GM23338 (cell line): ENCODE measurements around the gene DSCAML1. TPM values are rescaled to one million over a fixed set of nuclear protein-coding genes. Genes with fewer than 3 reads are reported as not detected.

Experiments
- ATAC-seq: fragments of 200-7000 bp; cut with Tn5 transposase; 3 replicates; pipeline ENCODE4 v1.9.1; 2020
- DNase-seq: peaks from one replicate; pipeline ENCODE4 v3.0.0-alpha.2; 2015; ENCODE audit warnings: low spot score
- H2AFZ ChIP-seq: fragments of 200-600 bp; sonication (generic); 2 replicates; pipeline ENCODE4 v1.8.0; 2016; ENCODE audit warnings: antibody characterized with exemption, mild to moderate bottlenecking, moderate library complexity
- H3F3A ChIP-seq: fragments of 200-600 bp; sonication (generic); replicated peaks from 2 replicates; pipeline ENCODE4 v1.8.0; 2017; ENCODE audit warnings: antibody characterized with exemption, mixed run types, low read depth
- H3K27ac ChIP-seq: fragments of 200-600 bp; sonication (generic); 2 replicates; pipeline ENCODE4 v1.6.1; 2016; ENCODE audit warnings: low read depth
- H3K27me3 ChIP-seq: fragments of 200-600 bp; sonication (generic); 2 replicates; pipeline ENCODE4 v1.8.0; 2016; ENCODE audit warnings: mild to moderate bottlenecking, mixed run types, moderate library complexity; ENCODE audit not compliant: insufficient read depth
- H3K36me3 ChIP-seq: fragments of 200-600 bp; sonication (generic); 2 replicates; pipeline ENCODE4 v1.8.0; 2016; ENCODE audit warnings: mild to moderate bottlenecking; ENCODE audit not compliant: insufficient read depth
- H3K4me1 ChIP-seq: fragments of 200-600 bp; sonication (generic); 2 replicates; pipeline ENCODE4 v1.8.0; 2016; ENCODE audit warnings: mild to moderate bottlenecking, moderate library complexity; ENCODE audit not compliant: insufficient read depth
- H3K4me2 ChIP-seq: fragments of 200-600 bp; sonication (generic); 2 replicates; pipeline ENCODE4 v1.7.1; 2017; ENCODE audit warnings: mixed run types
- H3K4me3 ChIP-seq: fragments of 200-600 bp; sonication (generic); 2 replicates; pipeline ENCODE4 v1.6.1; 2016; ENCODE audit warnings: mixed run types
- H3K79me2 ChIP-seq: fragments of 200-600 bp; sonication (generic); replicated peaks from 2 replicates; pipeline ENCODE4 v1.8.0; 2017; ENCODE audit warnings: mild to moderate bottlenecking; ENCODE audit not compliant: insufficient read depth
- H3K9me2 ChIP-seq: fragments of 200-600 bp; sonication (generic); 2 replicates; pipeline ENCODE4 v1.8.0; 2017; ENCODE audit not compliant: insufficient read depth
- H4K20me1 ChIP-seq: fragments of 200-600 bp; sonication (generic); replicated peaks from 2 replicates; pipeline ENCODE4 v1.8.0; 2017; ENCODE audit warnings: mild to moderate bottlenecking; ENCODE audit not compliant: insufficient read depth
- H3K27ac Mint-ChIP-seq: 2 replicates; pipeline ENCODE4 v1.8.0; 2020; ENCODE audit warnings: inconsistent platforms, mild to moderate bottlenecking, moderate library complexity, mixed read lengths
- H3K27me3 Mint-ChIP-seq: 3 replicates; pipeline ENCODE4 v1.8.0; 2022; ENCODE audit warnings: low read depth, mild to moderate bottlenecking, moderate library complexity, mixed read lengths, inconsistent platforms; ENCODE audit not compliant: insufficient read depth, poor library complexity
- H3K36me3 Mint-ChIP-seq: 3 replicates; pipeline ENCODE4 v1.8.0; 2021; ENCODE audit warnings: low read depth, mild to moderate bottlenecking, inconsistent platforms, moderate library complexity, mixed read lengths
- H3K4me1 Mint-ChIP-seq: 3 replicates; pipeline ENCODE4 v1.8.0; 2020; ENCODE audit warnings: mild to moderate bottlenecking, inconsistent platforms, mixed read lengths
- H3K4me3 Mint-ChIP-seq: 3 replicates; pipeline ENCODE4 v1.8.0; 2021; ENCODE audit warnings: moderate library complexity, mild to moderate bottlenecking, inconsistent platforms, mixed read lengths
- H3K9me3 Mint-ChIP-seq: 3 replicates; pipeline ENCODE4 v1.8.0; 2020; ENCODE audit warnings: moderate library complexity, mild to moderate bottlenecking, inconsistent platforms, mixed read lengths
- CREB1 ChIP-seq: fragments of 250-450 bp; sonication (Bioruptor Pico); IDR thresholded peaks from 2 replicates; pipeline ENCODE4 v1.5.0; 2020; ENCODE audit warnings: low read depth, mild to moderate bottlenecking, moderate library complexity
- EZH2phosphoT487 ChIP-seq: fragments of 200-600 bp; sonication (generic); IDR thresholded peaks from one replicate; pipeline ENCODE4 v1.8.1; 2018; ENCODE audit warnings: antibody characterized with exemption; ENCODE audit not compliant: unreplicated experiment
- JUNB ChIP-seq: IDR thresholded peaks from one replicate; pipeline ENCODE4 v1.6.1; 2016; ENCODE audit warnings: antibody characterized with exemption; ENCODE audit not compliant: unreplicated experiment
- NANOG ChIP-seq: IDR thresholded peaks from 2 replicates; pipeline ENCODE4 v1.6.1; 2016; ENCODE audit warnings: antibody characterized with exemption, borderline replicate concordance
- STAT1 ChIP-seq: IDR thresholded peaks from one replicate; pipeline ENCODE4 v1.6.1; 2016; ENCODE audit warnings: antibody characterized with exemption; ENCODE audit not compliant: unreplicated experiment
- ZNF114 ChIP-seq: fragments of 250-450 bp; sonication (Bioruptor Pico); IDR thresholded peaks from 2 replicates; pipeline ENCODE4 v1.5.0; 2020; ENCODE audit warnings: mild to moderate bottlenecking, moderate library complexity
- ZNF331 ChIP-seq: fragments of 250-450 bp; sonication (Bioruptor Pico); IDR thresholded peaks from 2 replicates; pipeline ENCODE4 v1.5.0; 2020; ENCODE audit warnings: low read depth, mild to moderate bottlenecking, moderate library complexity
- ZNF462 ChIP-seq: fragments of 250-450 bp; sonication (Bioruptor Pico); IDR thresholded peaks from 2 replicates; pipeline ENCODE4 v1.5.0; 2020; ENCODE audit warnings: mild to moderate bottlenecking, moderate library complexity
- polyA plus RNA-seq: library from polyadenylated mRNA; unstranded; fragments of >200 nt; fragmentation: Nextera tagmentation; extraction: Ambion mirVana; gene quantifications from 2 replicates; pipeline ENCODE4 v1.2.1, GENCODE V29; 2016
- total RNA-seq: library from RNA; depleted of rRNA; stranded (reverse); fragments of >200 nt; shearing (Covaris generic); gene quantifications from 2 replicates; pipeline ENCODE4 v1.2.3, GENCODE V29; 2014
- TF ChIP-seq, protein P1 (sequence below), 2 experiments: fragments of 200-600 bp in 1 of 2; sonication (generic) in 1 of 2; conservative IDR thresholded peaks; 2 replicates each; pipeline versions ENCODE4 v1.5.1 to v1.6.1; 2016 to 2017; ENCODE audit warnings: antibody characterized with exemption in 2 of 2, low read depth in 2 of 2, mild to moderate bottlenecking in 2 of 2, moderate library complexity in 1 of 2

The DSCAML1 gene
- total and polyA plus RNA-seq, 2 experiments from 2014 or later: 0.17 TPM; not detected in 1

GRCh38 chr11:117428856-117429229 is 368.2 kb downstream of the DSCAML1 start:
- Histone ChIP-seq H3K27me3 (no peaks in the 10 kb centered on the region), H3F3A (no peaks in the 10 kb centered on the region), H3K4me3 (no peak overlapping the region), H3K4me1 (peaks cover 8% of the 10 kb centered on the region), H3K36me3 (no peaks in the 10 kb centered on the region), H3K9me2 (no peaks in the 10 kb centered on the region), H3K4me2 (no peak overlapping the region), H3K27ac (no peak overlapping the region), H3K79me2 (no peaks in the 10 kb centered on the region), H4K20me1 (no peaks in the 10 kb centered on the region), H2AFZ (no peak overlapping the region)
- Mint-ChIP-seq H3K27me3 (peaks cover 18% of the 10 kb centered on the region), H3K36me3 (no peaks in the 10 kb centered on the region), H3K4me1 (peaks cover 34% of the 10 kb centered on the region), H3K4me3 (no peak overlapping the region), H3K9me3 (no peaks in the 10 kb centered on the region), H3K27ac (no peak overlapping the region)
- TF ChIP-seq, protein P1, sequence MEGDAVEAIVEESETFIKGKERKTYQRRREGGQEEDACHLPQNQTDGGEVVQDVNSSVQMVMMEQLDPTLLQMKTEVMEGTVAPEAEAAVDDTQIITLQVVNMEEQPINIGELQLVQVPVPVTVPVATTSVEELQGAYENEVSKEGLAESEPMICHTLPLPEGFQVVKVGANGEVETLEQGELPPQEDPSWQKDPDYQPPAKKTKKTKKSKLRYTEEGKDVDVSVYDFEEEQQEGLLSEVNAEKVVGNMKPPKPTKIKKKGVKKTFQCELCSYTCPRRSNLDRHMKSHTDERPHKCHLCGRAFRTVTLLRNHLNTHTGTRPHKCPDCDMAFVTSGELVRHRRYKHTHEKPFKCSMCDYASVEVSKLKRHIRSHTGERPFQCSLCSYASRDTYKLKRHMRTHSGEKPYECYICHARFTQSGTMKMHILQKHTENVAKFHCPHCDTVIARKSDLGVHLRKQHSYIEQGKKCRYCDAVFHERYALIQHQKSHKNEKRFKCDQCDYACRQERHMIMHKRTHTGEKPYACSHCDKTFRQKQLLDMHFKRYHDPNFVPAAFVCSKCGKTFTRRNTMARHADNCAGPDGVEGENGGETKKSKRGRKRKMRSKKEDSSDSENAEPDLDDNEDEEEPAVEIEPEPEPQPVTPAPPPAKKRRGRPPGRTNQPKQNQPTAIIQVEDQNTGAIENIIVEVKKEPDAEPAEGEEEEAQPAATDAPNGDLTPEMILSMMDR (conservative IDR thresholded peaks at IDR 0.05; ENCODE audit: low read depth in 2 of 2): peak; percentile 31 to 41; a peak in 3 of 4 replicates
- no peak for TF ChIP-seq CREB1 (CRISPR knock-in tag)
- DNase-seq (peak; percentile 37), ATAC-seq (no peak)

- Histone ChIP-seq H3K79me2 (no peaks in the 10 kb centered on the region), H3K4me2 (no peak overlapping the region), H3K27ac (no peak overlapping the region), H3F3A (no peaks in the 10 kb centered on the region), H3K27me3 (no peaks in the 10 kb centered on the region), H2AFZ (no peak overlapping the region), H3K36me3 (no peaks in the 10 kb centered on the region), H3K4me3 (no peak overlapping the region), H4K20me1 (no peaks in the 10 kb centered on the region), H3K9me2 (no peaks in the 10 kb centered on the region), H3K4me1 (peaks cover 8% of the 10 kb centered on the region)
- H3K4me3 Mint-ChIP-seq: no peak overlapping the region
- no peak for DNase-seq
- no peaks in the 10 kb centered on the region for H3K36me3 Mint-ChIP-seq
- ATAC-seq: no peak
- peaks cover 18% of the 10 kb centered on the region for H3K27me3 Mint-ChIP-seq
- H3K4me1 Mint-ChIP-seq: peaks cover 34% of the 10 kb centered on the region
- no peaks in the 10 kb centered on the region for H3K9me3 Mint-ChIP-seq
- H3K27ac Mint-ChIP-seq: no peak overlapping the region
- TF ChIP-seq EZH2phosphoT487 (no peak), ZNF462 (CRISPR knock-in tag) (no peak), JUNB (no peak), ZNF331 (no peak), ZNF114 (CRISPR knock-in tag) (no peak), STAT1 (no peak), NANOG (no peak)
- TF ChIP-seq, protein P1 (conservative IDR thresholded peaks at IDR 0.05; ENCODE audit: low read depth in 2 of 2): no peak
Observed at GRCh38 chr11:117428186-117428855, 368.7 kb downstream of the DSCAML1 start.
